Ovary (tissue), 9 donors: ENCODE data around the gene UNC13D. TPM values are rescaled to one million over a fixed set of nuclear protein-coding genes. Genes with fewer than 3 reads are reported as not detected.

Experiments used
- DNase-seq, 5 donors: peaks; one replicate each; pipeline ENCODE4 v3.0.0-alpha.2; 2019 to 2020
- H3K27ac ChIP-seq, 2 donors: fragments of 200-600 bp; one replicate each; pipeline versions ENCODE4 v1.5.1 to v1.8.0; 2019 to 2022
- H3K27me3 ChIP-seq: fragments of 200-600 bp; one replicate; pipeline ENCODE4 v1.8.0; 2022
- H3K36me3 ChIP-seq: fragments of 200-600 bp; sonication (generic); one replicate; pipeline ENCODE4 v1.5.1; 2019
- H3K4me1 ChIP-seq: one replicate; pipeline ENCODE4 v1.8.1; 2013; ENCODE audit warnings: mild to moderate bottlenecking, moderate library complexity; ENCODE audit not compliant: insufficient read depth
- H3K4me3 ChIP-seq: fragments of 200-600 bp; sonication (generic); one replicate; pipeline ENCODE4 v1.5.1; 2017
- H3K9me3 ChIP-seq, 2 donors: fragments of 200-600 bp in 1 of 2; sonication (generic) in 1 of 2; one replicate each; pipeline versions ENCODE4 v1.5.1 to v1.8.1; 2013 to 2019; ENCODE audit warnings: mild to moderate bottlenecking in 1 of 2, moderate library complexity in 1 of 2
- EP300 ChIP-seq: sonication (generic); formaldehyde crosslinking; IDR thresholded peaks from one replicate; pipeline ENCODE4 v1.6.1; 2017; ENCODE audit warnings: antibody characterized with exemption
- POLR2A ChIP-seq: fragments of 450-650 bp; IDR thresholded peaks from one replicate; pipeline ENCODE4 v1.6.1; 2017; ENCODE audit warnings: antibody characterized with exemption, mild to moderate bottlenecking, moderate library complexity
- WGBS, 3 donors: extraction: QIAGEN DNeasy Blood & Tissue Kit in 1 of 3; methylation state at CpG; one replicate each; pipeline versions ENCODE4 v1.1.5 to v1.1.7; 2013 to 2017; 5-methylcytosine and 5-hydroxymethylcytosine counted together
- intact Hi-C, 4 donors: fragments of 100-400 bp; cut with DNase I; formaldehyde crosslinking; loops; one replicate each; pipeline versions ENCODE4 v1.11.0 to v1.15.1; 2022 to 2023
- polyA plus RNA-seq, 2 donors: library from polyadenylated mRNA; stranded (reverse); fragments of 200-250 nt in 1 of 2; fragments of 350-450 nt in 1 of 2; fragmentation: Illumina TruSeq in 1 of 2; extraction: RNeasy Lipid Tissue Mini Kit (QIAGEN cat#74804) in 1 of 2; gene quantifications; one replicate each; pipeline ENCODE4 v1.2.3, GENCODE V29; 2013 to 2014
- total RNA-seq, 7 donors: library from RNA; depleted of rRNA in 2 of 7; stranded (reverse); fragments of >200 nt in 2 of 7; fragmentation: NEBNext Ultra II Directional in 3 of 7; extraction: Animal tissue kit (Norgen Biotek cat#: 25700) in 3 of 7; gene quantifications; one replicate each; pipeline versions ENCODE4 v1.1.0 to v1.2.4, GENCODE V29; 2016 to 2023
- TF ChIP-seq, protein P1 (sequence below), 3 donors: fragments of 450-650 bp in 2 of 3; fragments of 200-600 bp in 1 of 3; IDR thresholded peaks; one replicate each; pipeline versions ENCODE4 v1.5.1 to v1.8.0; 2016 to 2022; ENCODE audit warnings: antibody characterized with exemption in 3 of 3, mild to moderate bottlenecking in 1 of 3
- donor health status: DM: no; HTN: no; CAD: no; lungs with moderate emphysema.
- donor health status: DM: no; HTN: no; CAD: no.
- donor health status: Bipolar disorder and iron deficiency.
- donor health status: DM: yes; HTN: yes; CAD: no.
- donor health status: DM: no; HTN: no; CAD: no.
- donor health status: DM: yes; HTN: yes; CAD: no.

UNC13D gene
- total and polyA plus RNA-seq, 9 donors, result 8.9 to 24.9 (median 14.1) TPM

DNA sequence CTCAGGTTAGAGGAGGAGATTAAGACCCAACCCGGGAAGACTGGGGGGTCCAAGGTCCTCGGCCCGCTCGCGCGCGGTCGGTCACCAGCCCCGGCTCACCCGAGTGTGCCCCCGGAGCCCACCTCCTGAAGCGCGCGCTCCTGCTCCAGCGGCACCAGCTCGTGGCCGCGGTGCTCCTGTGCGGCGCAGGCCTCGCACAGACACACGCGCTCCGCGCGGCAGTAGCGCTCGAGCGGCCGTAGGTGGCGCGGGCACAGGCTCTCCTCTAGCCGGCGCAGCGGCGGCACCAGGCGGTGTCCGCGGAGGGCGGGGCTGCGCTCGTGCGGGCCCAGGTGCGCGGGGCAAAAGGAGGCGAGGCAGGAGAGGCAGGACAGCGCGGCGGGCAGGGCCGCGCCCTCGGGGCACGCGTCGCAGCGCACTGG, 33.6 kb upstream of the UNC13D start:
- DNase-seq, result peak; percentile 63 to 83 (median 76)
- peaks cover 19% of the 10 kb centered on the region for H3K4me1 ChIP-seq
- TF ChIP-seq POLR2A (peak; percentile 13), EP300 (no peak)
- TF ChIP-seq, protein P1, sequence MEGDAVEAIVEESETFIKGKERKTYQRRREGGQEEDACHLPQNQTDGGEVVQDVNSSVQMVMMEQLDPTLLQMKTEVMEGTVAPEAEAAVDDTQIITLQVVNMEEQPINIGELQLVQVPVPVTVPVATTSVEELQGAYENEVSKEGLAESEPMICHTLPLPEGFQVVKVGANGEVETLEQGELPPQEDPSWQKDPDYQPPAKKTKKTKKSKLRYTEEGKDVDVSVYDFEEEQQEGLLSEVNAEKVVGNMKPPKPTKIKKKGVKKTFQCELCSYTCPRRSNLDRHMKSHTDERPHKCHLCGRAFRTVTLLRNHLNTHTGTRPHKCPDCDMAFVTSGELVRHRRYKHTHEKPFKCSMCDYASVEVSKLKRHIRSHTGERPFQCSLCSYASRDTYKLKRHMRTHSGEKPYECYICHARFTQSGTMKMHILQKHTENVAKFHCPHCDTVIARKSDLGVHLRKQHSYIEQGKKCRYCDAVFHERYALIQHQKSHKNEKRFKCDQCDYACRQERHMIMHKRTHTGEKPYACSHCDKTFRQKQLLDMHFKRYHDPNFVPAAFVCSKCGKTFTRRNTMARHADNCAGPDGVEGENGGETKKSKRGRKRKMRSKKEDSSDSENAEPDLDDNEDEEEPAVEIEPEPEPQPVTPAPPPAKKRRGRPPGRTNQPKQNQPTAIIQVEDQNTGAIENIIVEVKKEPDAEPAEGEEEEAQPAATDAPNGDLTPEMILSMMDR (IDR thresholded peaks at IDR 0.05), result peak; percentile 43 to 76 (median 67)
- H3K36me3 ChIP-seq, result no peaks in the 10 kb centered on the region
- peak overlapping the region; percentile 48 for H3K4me3 ChIP-seq
- 0% methylated on average over 45 to 56 of the region's 56 CpGs for WGBS, 3 donors
- no peaks in the 10 kb centered on the region for H3K9me3 ChIP-seq
- H3K27me3 ChIP-seq, result no peaks in the 10 kb centered on the region
- peak overlapping the region; percentile 83 to 87 for H3K27ac ChIP-seq
- intact Hi-C loops, result loop anchor here in 1 of 4 donors (2.0 to 10.0 kb wide), 2 partner anchors 21 to 103 kb away; a partner anchor contains a TSS

DNA sequence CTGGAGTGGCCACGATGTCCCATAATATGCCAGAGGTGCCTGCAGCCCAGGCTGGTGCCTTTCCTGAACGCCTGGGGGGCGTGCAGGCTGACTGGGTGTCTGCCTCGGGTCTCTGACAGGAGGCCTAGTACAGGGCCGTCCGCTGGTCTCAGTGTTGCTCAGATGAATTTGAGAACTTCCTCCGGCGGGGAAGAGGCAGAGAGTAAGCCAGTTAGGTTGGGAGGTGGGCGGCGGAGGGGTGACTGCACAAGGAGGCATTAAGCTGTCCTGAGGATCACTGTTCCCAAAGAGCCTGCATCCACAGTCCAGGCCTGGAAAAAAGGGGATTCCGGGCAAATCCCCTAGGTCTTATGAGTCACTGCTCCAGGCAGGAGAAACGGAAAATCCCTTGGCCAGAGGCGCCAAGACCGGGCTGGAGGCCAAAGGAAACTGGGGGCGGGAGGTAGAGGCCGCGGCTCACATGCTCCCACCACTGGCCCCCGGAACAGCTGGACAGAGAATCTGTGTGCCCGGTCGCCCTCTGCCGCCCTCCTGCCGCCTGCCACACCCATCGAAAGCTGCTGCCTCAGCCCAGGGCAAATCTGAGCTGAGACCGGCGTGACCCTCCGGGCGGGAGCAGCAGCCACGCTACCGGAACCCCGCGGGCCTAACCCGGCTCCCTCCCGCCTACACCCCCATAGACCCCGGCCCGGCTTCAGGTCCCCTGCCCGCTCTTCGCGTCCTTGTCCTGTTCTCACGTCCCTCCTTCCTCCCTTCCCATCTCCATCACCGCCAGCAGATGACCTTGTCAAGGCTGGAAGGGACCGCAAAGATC, 32.9 kb upstream of the UNC13D start:
- Histone ChIP-seq H3K27ac (peak overlapping the region; percentile 83 to 87), H3K4me1 (peaks cover 23% of the 10 kb centered on the region), H3K4me3 (peak overlapping the region; percentile 48), H3K36me3 (no peaks in the 10 kb centered on the region), H3K9me3 (no peaks in the 10 kb centered on the region), H3K27me3 (no peaks in the 10 kb centered on the region)
- intact Hi-C loops, result loop anchor here in 1 of 4 donors (2.0 to 10.0 kb wide), 2 partner anchors 20 to 102 kb away; a partner anchor contains a TSS
- 1 to 3% (median 3%) methylated on average over 40 to 41 of the region's 41 CpGs for WGBS, 3 donors
- DNase-seq, result peak; percentile 95 to 97 (median 96)
- TF ChIP-seq EP300 (peak; percentile 69), POLR2A (peak; percentile 15)
- TF ChIP-seq, protein P1 (IDR thresholded peaks at IDR 0.05), result no peak

DNA sequence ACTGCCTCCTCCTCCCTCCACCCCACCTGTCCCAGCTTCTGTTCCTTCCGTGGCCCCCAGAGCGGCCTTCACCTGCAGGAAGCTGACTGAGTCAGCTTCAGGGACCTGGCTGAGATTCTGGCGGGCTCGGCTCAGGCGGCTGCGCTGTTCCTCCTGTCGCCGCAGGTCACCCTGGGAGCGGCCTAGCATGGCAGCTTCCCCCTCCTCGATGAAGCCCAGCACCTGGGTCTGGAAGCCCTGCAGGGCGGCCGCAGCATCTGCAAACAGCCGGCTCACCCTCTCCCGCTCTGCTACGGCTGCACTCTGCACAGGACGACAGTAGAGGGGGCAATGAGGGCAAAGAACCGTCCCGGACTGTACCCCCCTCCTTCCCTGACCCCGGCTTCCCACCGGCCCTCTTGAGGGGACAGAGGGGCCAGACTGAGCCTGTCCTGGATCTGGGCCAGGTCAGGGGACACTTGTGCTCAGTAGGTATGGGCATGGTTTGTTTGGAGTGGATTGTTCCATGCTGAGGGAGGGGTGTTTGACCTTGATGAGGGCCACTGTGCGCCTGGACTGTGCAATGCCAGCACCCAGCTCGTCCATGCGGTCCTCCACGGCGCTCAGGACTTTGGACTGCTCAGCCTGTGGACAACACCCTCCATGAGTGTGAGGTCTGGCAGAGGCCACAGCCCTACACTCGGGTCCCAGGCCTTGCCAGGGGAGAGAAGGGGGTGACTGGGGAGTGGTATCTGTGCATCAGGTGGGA, 32.2 kb upstream of the UNC13D start:
- H3K36me3 ChIP-seq, result no peaks in the 10 kb centered on the region
- intact Hi-C loops, result loop anchor here in 1 of 4 donors (2.0 to 10.0 kb wide), 2 partner anchors 20 to 102 kb away; a partner anchor contains a TSS
- peak overlapping the region; percentile 58 to 64 for H3K27ac ChIP-seq
- 40 to 50% (median 46%) methylated on average over 23 to 26 of the region's 26 CpGs for WGBS, 3 donors
- peak in 1 of 5 donors; percentile 58 for DNase-seq
- TF ChIP-seq EP300 (no peak), POLR2A (no peak)
- TF ChIP-seq, protein P1 (IDR thresholded peaks at IDR 0.05), result no peak
- H3K9me3 ChIP-seq, result no peaks in the 10 kb centered on the region
- no peaks in the 10 kb centered on the region for H3K27me3 ChIP-seq
- peaks cover 23% of the 10 kb centered on the region for H3K4me1 ChIP-seq
- H3K4me3 ChIP-seq, result peak overlapping the region; percentile 48

DNA sequence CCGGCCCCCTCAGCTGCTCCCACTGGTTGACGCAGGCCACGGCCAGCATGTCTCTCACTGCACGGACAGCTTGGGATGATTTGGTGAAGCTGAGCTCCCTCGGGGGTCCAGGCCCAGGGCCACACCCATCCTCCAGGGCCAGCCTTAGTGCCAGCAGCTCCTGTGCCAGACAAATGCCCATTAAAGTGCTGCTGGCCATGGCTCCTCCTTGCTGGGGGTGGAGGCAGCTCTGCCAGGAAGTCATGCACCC, 31.7 kb upstream of the UNC13D start:
- Histone ChIP-seq H3K27ac (peak overlapping the region in 1 of 2 donors; percentile 64), H3K27me3 (no peaks in the 10 kb centered on the region), H3K36me3 (no peaks in the 10 kb centered on the region), H3K9me3 (no peaks in the 10 kb centered on the region), H3K4me1 (peaks cover 23% of the 10 kb centered on the region), H3K4me3 (peak overlapping the region; percentile 48)
- no peak for DNase-seq
- TF ChIP-seq, protein P1 (IDR thresholded peaks at IDR 0.05), result no peak
- no peak for TF ChIP-seq POLR2A
- TF ChIP-seq EP300, result no peak
- intact Hi-C loops, result loop anchor here in 1 of 4 donors (2.0 to 10.0 kb wide), 2 partner anchors 19 to 101 kb away; a partner anchor contains a TSS
- 64 to 73% (median 67%) methylated on average over 5 of the region's 5 CpGs for WGBS, 3 donors
